Medulla oblongata (tissue), 1 donor: Measurements from ENCODE around the gene MTA1.

Source experiments
- DNase-seq: peaks from one replicate; pipeline ENCODE4 v3.0.0-alpha.2; 2015; ENCODE audit errors: extremely low spot score

MTA1 gene

DNA sequence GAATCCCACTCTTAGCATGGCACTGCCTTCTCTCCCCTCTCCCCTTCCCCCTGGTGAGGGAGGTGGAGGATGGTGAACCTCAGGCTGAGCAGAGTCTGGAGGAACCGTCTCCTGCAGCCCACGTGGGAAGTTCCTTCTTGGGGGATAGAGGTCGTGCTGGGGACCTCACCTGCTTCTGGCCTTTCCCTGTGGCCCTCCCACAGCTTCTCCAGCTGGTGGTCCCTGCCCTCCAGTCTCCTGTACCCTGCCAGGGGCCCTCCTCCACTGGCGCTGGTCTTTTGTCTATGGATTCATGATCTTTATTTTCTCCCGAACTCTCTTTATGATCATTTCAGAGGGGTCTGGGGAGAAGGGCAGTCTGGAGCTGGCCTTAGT, 9.0 kb upstream of the MTA1 start:
- no peak for DNase-seq

DNA sequence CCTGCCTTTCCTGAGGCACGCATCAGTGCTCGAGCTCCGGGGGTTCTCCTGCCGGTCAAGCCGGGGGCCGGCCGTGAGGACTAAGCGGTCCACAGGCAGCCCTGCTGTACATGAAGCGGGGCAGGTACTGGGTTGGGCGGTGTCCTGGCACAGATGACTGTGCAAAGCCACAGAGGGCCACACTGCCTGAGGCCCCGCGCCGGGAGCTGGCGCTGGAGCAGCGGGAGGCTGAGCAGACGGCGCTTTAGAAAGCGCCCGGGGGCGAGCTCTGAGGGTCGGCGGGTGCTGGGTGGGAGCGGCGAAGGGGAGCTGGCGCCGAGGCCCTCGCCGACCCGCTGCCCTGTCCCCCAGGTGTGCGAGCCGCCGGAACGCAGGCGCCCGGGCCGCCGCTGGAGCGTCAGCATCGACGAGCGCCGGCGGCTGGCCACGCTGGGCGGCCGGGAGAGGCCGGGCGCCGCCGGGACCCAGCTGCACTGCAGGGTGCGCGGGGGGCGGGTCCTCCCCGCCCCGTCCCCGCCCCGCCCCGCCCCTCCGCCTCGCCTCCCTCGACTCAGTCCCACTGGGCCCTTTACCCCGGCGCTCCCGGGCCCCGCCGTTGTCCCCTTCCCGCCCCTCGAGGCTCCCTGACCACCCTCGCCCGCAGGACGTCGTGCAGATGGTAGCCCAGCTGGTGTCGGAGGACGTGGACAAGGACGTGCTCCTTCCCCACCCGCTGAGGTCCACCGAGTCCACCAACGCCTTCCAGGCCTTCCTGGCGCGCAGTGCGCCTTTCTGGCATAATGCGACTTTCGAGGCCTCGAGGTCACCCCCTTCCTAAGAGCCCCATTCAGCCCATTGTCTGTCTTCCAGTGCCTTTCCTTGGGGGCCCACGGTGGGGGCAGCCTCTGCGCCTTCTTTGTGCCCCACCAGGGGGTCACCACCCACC, 8.3 kb upstream of the MTA1 start:
- DNase-seq, result no peak

DNA sequence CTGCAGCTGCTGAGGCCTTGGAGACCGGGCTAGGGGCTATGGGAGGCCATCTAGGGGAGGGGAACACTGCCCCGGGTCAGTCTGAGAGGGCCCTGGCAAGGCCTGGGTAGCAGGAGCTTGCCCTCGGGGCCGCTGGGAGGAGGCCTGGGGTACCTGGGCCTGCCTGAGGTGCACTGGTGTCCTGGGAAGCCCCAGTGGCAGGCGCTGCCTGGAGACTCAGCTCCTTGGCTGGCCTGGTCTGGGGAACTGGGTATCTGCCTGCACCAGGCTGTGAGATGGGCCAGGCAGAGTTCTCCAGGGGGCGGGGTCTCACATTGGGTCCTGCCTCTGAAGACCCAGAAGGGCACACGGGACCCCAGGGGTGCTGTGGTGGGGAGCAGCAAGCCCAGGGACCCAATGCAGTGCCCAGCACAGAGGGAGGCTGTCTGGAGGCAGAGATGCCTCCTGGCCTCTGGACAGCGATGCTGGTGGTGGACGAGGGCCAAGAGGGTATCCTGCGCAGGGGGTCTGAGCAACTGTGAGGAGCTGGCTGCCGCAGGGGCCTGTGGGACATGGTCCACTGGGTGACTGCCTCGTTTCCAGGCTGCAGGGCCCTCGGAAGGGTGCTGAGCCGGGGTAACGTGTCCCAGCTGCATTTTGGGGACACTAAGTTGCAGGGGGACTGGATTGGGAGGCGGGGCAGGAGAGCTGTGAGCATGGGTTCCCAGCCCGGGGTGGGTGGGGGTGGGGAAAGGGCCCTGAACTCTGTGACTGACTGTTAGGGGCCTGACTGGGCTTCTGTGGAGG, 7.4 kb upstream of the MTA1 start:
- no peak for DNase-seq

DNA sequence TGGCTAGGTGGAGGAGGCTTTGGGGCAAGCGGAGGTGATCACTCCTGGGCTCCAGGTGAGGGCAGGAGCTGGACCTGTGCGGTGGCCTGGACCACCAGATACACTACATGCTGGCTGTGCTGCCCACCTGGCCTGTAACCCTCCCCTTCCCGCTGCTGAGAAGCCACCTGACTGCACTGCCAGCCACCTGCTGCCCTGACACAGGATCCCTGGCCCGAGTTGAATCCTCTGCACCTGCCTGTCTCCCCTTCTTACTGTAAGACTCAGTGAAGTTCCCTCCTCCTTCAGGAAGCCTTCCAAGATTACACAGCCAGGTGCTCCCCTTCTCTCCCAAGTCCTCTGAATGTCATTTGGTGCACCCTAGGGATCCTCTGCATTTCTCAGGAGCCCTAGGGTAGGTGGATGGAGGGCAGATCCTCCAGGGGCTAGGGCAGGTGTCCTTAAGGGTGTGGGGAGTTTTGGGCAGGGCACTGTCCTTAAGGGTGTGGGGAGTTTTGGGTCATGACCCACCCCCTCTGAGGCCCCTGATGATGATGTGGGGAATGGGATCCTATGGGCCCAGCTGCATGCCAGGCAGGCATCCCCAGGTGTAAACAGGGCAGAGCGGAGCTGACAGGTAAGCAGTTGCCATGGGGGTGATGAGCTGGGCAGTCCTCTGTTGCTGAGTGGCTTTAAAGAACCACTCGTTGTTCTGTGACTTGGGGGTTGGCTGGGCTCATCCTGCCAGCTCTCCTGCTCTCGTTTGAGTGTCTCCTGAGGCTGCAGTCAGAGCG, 6.7 kb upstream of the MTA1 start:
- DNase-seq, result no peak

DNA sequence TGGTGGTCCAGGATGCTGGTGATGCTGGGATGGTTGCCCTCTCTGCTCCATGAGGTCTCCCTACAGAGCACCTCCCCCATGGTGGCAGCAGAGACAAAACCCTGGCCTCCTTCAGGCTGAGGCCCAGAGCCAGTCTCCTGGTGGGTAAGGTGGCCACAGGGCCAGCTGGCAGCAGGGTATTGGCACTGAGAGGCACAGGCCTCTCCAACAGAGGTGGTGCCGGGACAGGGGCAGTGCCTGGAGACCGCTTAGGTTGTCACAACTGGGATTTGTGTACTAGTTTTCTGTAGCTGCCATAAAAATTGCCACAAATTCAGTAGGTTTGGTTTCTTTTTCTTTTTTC, 6.1 kb upstream of the MTA1 start:
- DNase-seq, result peak; percentile 77

DNA sequence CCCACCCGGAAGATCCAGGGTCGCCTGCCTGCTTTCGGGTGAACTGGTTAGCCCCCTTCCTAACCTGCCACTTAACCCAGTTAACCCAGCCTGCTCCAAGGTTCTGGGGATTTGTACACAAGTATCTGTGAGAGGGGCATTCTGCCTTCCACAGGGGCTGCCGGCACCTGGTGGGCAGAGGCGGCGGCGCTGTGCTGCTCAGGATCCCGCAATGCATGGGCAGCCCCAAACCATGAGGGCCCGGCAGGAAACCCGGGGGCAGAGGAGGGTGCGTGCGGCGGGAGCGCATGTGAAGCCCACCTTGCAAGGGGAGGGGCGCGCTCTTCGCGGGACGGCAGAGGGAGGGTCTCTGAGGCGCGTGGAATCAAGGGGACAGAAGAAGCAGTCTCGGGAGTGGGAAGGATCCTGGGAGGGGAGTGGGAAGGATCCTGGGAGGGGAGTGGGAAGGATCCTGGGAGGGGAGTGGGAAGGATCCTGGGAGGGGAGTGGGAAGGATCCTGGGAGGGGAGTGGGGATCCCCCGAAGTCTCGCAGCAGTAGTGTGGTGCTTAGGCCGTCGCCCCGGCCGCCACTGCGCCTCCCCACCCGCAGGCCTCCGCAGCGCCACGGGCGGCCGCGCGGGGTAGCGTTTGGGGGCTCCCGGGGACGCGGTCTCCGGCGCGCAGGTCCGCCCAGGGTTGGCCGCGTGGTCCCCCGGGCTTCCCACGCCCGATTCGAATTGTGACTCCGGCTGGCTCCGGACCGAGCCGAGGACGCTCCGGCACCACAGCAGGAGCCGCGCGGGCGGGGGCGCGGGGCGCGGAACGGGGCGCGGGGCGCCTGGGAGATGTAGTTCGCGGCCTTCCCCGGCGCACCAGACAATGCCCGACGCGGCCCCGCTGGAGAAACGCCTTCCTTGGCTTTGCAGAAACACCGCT, 4.9 kb upstream of the MTA1 start:
- peak; percentile 69 for DNase-seq

DNA sequence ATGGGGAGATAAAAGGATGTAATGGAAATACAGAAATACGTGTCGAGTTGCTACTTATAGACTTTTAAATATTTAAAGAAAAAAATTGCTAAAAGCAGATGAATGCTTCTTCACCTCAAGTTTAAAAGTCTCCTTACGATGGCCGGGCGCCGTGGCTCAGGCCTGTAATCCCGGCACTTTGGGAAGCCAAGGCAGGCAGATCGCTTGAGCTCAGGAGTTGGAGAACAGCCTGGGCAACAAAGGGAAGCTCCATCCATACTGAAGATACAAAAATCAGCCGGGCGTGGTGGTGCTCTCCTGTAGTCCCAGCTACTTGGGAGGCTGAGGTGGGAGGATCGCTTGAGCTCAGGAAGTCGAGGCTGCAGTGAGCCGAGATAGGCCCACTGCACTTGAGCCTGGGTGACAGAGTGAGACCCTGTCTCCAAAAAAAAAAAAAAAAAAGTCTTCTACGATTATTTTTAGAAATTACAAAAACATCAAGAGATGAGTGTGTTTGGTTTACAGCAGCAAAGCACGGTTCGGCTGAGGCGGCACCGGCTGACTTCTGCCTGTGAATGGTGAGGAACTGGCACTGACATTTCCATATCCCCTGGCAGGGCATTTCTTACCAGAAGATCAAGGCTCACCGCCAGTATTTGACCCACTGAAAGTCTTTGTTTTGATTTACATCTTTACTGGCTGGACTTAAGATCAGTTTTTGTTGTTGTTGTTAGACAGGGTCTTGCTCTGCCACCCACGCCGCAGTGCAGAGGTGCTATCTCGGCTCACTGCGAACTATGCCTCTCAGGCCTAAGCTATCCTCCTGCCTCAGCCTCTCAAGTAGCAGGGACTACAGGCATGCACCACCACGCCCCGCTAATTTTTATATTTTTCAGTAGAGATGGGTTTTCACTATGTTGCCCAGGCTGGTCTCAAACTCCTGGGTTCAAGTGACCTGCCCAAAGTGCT, 3.9 kb upstream of the MTA1 start:
- DNase-seq, result no peak

DNA sequence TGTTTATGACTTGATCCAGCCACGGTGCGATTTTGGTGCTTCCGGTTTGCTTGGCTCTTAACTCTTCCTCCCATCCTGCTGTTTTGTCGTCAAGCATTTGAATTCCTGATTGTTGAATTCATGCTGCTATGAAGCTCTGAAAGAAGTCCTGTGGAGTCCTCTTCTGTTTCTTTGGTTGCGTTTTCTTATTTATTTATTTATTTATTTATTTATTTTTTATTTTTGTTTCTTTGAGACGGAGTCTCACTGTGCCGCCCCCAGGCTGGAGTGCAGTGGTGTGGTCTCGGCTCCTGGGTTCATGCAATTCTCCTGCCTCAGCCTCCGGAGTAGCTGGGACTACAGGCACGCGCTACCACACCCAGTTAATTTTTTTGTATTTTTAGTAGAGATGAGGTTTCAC, 3.0 kb upstream of the MTA1 start:
- DNase-seq, result no peak

DNA sequence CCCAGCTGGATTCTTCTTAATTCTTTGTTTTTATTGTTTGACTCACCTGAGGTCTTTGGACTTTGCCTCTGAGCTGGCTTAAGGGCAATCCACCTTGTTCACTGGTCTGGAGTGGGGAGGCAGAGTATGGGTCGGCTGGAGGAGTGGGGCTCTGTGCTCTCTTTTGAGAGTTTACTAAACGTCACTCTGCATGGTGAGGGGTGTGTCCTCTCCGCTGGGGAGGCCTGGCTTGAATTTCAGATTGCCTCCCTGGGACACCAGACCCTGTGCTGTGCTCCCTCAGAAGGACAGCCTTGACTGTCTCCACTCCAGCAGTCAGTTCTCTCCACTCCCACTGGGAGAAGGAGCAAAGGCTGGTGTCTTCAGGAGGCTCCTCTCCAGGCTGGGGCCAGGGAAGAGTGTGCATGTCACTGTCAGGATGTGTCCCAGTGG, 1.9 kb upstream of the MTA1 start:
- no peak for DNase-seq

DNA sequence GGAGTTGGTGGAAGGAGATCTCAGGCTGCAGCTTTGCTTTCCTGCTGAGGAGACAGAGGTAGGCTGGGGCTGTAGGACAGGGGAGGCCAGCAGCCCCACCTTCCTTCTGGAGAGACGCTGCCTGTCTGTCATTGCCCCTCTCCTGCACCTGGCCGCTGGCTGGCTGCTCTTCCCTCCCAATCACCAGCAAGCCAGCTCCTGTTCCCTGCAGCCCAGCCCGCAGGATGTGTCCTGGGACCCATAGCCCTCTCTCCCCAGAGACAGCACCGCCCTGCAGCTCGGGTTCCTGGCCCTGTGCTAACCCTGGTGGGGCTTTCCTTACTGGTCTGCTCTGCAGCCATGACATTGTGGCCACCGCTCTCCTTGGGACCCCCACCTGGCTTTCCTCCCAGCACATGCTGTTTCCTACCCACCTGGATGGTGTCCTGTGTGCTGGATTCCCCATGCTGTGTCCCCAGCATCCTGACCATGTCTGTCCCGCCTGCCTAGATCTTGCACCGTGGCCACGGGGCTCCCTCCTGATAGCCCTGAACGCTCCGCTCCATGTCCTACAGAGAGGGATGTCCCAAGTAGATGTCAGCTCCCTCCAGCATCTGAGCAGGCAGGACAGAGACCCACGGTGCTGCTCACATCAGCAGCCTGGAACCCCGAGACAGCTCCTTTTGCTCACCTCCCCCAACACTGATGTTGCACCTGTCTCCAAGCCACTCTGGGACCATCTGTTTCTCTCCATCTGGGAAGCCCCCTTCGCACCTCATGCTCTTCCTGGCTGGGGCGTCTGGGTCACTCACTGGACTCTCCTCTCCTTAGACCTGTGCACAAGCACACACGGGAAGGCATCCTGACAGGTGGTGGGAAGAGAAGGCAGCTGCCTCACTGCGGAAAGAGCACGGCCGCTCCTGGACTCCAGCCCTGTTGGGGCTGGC, 1.1 kb upstream of the MTA1 start:
- no peak for DNase-seq

DNA sequence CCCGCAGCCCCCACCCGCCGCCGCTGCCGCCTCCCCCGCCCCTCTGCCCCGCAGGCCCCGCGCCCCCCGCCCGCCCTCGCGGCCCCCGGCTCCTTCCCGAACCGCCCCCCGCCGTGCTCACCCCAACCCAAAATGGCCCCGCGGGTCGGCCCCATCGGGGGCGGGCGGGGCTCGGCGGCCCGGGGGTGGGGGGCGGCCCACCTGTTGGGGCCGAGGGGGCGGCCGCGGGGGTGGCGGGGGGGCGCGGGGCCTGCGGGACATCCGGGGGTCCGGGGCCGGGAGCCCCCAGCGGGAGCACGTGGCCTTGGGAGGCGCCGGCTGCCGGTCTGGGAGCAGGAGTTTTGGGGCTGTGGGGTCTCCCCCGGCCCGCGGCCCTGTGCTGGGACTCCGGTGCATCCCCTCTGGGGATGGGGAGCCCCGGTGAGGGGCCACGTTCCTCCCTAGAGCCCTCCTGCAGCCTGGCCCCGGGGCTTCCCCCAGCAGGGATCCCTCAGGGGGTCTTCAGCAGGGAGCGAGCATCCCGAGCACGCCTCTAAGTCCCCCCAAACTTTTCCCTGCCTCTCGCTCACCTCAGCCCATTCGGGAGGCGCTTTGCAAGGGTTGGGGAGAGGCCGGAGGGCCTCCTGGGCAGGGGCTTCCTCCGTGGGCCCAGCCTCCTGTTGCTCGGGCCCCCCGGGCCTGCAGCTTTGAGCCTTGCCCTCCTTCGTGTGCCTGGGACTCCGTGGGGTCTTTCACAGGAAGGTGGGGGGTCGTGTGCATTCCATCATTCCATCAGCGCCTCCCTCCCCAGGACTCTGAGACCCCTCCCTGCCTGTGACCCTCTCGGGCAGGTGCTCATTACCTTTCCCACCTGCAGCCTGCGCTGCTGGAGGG, 710 bp downstream of the MTA1 start:
- DNase-seq, result no peak

DNA sequence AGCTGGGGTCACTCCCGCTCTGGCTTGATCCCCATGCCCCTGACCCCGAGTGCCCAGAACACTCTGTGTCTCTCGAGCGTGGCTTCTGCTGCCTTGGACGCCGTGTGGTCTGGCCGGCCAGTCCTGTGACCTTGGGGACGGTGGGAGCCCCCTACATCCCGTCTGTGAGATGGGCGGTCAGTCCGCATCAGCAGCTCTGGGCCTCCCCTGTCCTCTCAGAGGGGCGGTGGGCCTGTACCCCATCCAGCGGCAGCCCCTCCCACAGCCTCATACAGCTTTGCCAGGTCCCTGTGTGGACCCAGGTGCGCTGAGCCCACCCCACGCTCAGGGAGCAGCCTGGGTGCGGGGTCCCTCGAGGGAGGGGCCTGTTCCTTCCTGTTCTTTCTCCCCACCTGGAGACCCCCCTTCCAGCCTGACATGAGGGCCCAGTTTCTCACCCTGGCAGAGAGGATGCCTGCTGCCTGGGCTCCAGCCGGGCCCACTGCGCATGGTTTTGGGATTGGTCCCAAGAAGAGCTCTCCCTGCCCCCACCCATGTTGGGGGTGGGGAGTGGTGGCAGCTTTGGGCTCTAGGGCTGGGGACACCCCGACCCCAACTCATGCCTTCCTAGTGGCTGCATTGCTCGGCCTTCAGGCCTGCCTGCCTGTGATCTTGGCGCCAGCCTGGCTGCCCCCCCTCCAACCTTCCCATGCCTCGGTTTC, 1.5 kb downstream of the MTA1 start:
- no peak for DNase-seq

DNA sequence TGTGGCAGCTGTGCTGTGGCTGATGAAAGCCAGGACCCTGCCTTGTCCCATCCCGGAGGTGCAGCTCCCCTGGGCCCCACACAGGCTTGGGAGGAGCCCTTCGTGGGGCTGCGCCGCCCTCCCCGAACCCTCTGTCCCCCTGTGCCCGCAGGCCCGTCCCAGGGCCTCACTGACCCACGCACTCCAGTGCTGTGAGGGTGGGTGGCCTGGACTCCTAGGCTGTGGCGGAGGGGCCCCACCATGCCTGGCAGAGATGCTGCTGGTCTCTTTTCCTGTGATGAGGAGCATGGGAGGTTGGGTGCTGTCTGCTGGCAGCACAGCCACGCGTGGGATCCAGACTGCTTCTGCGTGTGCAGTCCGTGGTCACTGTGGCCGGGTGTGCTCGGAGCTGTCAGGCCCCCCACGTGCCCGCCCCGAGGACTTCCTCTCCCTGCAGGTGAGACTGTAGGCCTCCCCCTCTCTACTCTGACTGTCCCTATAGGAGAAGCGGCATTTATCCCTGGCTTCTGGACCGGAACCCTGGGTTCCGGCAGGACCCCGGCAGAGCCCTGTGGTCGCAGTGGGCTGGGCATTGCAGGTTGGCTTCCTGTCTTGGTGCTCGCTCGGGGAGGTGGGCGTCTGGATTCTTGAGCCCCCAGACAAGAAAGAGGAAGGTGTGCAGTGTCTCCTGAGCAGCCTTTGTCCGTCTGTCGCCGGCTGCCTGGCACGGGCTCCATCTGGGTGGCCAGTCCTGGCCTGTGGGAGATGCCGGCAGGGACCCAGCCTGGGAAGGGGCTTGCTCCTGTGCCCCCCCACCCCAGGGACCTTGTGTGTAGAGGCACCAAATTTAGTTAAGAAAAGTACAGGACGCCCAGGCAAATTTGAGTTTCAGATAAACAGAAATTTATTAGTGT, 2.3 kb downstream of the MTA1 start:
- DNase-seq, result no peak

DNA sequence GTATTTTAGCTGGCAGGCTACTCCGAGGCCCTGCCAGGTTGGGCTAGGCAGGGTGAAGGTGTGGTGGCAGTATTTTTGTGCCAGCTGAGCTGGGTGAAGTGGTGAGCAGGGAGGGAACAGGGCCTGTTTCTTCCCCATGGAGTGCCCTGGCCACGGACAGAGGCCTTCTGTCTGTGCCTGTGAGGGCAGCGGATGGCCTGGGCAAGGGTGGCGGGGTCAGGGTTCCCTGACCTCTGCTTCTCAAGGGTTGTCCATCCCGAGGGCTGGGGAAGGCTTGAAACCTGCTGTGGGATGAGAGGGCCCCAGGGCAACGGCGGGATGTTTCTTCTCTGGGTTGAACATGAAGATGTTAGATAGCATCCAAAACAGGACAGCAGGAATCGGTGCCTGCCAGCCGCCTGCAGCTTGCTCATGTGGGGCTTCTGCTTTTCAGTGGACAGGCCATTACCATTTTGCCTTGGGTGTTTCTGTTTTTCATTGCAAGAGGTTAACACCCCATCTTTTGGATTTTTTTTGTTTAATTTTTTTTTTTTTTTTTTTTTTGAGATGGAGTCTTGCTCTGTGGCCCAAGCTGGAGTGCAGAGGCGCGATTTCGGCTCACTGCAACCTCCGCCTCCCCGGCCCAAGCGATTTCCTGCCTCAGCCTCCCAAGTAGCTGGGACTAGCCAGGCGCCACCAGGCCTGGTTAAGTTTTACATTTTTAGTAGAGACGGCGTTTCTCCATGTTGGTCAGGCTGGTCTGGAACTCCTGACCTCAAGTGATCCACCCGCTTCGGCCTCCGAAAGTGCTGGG, 3.3 kb downstream of the MTA1 start:
- no peak for DNase-seq

DNA sequence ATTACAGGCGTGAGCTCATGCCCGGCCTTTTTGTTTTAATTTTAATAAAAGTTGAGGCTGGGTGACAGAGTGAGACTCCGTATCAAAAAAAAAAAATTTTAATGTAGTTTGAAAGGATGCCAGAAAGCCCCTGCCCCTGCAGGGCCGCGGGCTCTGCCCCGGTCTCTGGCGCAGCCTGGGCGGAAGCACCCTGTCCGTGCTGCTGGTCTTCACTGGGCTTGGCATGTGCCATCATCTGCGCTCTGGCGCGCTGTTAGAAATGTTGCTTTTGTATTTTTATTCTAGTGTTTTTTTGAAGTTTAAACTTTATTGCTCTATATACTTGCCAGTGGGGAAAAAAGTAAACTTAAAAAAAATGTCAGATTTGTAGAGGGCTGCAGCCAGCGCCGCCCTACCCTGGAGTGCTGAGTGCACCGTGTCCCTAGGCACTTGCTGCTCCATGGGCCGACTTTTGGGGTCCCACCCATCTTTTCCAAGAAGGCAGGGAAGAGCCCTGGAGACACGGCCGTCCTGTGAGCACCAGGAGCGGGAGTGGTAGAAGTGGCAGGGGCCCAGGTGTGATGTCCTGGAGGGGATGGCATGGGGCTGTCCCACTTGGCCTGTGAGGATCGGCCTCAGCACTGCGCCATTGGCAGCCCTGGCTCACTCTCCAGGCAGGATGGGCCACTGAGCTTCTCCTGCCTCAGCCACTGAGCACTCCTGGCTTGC, 4.0 kb downstream of the MTA1 start:
- no peak for DNase-seq
